Epithelial cell of esophagus (primary cell): ENCODE measurements around the gene PPP2R5E.

Experiments used
- DNase-seq: peaks from one replicate; pipeline ENCODE4 v3.0.0; 2010; ENCODE audit warnings: low read depth
- H3K4me3 ChIP-seq: 2 replicates; pipeline ENCODE4 v1.5.1; 2011; ENCODE audit warnings: mild to moderate bottlenecking, low read length, control low read depth
- TF ChIP-seq, protein P1 (sequence below): IDR thresholded peaks from 2 replicates; pipeline ENCODE4 v1.5.1; 2011; ENCODE audit warnings: low read depth, mild to moderate bottlenecking, low read length, control low read depth, inconsistent platforms; ENCODE audit not compliant: insufficient read depth; ENCODE audit errors: missing control alignments

Gene PPP2R5E

DNA sequence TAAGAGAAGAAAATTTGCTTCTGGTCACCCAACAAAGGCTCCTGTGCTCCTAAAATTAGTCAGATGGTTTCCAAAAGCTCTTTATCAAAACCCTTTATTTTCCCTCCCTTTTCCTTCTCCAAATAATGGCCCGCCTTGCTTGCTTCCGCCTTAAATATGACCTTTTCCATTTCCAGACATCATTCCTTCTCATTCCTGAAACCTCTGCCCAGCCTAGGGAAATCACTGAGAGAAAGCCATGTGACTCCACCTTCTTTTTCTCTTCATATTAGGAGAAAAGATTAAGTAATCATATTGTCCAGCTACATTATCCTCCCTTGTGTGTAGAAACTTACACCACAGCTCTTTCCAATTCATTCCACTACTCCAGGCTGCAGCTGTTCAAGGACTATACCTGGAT, 148.7 kb downstream of the PPP2R5E start:
- no peak overlapping the region for H3K4me3 ChIP-seq
- TF ChIP-seq, protein P1, sequence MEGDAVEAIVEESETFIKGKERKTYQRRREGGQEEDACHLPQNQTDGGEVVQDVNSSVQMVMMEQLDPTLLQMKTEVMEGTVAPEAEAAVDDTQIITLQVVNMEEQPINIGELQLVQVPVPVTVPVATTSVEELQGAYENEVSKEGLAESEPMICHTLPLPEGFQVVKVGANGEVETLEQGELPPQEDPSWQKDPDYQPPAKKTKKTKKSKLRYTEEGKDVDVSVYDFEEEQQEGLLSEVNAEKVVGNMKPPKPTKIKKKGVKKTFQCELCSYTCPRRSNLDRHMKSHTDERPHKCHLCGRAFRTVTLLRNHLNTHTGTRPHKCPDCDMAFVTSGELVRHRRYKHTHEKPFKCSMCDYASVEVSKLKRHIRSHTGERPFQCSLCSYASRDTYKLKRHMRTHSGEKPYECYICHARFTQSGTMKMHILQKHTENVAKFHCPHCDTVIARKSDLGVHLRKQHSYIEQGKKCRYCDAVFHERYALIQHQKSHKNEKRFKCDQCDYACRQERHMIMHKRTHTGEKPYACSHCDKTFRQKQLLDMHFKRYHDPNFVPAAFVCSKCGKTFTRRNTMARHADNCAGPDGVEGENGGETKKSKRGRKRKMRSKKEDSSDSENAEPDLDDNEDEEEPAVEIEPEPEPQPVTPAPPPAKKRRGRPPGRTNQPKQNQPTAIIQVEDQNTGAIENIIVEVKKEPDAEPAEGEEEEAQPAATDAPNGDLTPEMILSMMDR = no peak
- DNase-seq = no peak

DNA sequence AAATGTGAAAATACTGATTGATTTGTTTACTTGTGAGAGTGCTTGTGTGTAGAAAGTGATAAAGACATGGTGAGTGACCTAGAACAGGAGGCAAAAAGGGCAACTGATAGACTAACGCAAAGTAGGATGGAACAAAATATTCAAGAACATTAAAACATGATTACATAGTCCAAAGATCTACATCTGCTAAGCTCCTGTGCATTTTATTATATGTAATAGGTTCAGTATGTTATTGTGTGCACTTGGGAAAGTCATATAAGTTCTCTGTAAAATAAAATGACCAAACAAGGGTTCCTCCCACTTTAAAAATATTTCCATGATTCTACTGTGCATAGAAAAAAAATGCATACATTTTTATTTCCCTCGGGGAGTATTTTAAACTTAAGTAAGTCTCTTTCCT, 150.2 kb downstream of the PPP2R5E start:
- TF ChIP-seq, protein P1 = no peak
- H3K4me3 ChIP-seq = no peak overlapping the region
- DNase-seq = no peak

DNA sequence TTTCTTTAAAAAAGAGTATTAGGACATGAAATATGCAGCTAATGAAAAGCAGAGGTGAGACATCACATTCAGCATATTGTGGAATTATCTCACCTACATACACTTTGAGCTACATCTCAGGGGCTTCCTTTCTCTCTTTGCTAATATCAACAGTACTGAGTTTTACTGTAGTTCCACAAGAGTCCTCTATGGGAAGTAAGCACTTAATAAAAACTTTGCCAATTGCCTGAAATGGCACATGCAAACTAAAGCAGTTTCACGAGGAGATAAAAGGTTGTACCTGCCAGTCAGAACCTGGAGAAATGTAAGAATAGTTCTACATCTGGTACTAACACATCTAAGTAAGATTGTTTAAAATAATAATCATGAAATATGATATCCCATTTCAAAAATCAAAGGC, 150.9 kb downstream of the PPP2R5E start:
- H3K4me3 ChIP-seq = no peak overlapping the region
- TF ChIP-seq, protein P1 = no peak
- DNase-seq = no peak

DNA sequence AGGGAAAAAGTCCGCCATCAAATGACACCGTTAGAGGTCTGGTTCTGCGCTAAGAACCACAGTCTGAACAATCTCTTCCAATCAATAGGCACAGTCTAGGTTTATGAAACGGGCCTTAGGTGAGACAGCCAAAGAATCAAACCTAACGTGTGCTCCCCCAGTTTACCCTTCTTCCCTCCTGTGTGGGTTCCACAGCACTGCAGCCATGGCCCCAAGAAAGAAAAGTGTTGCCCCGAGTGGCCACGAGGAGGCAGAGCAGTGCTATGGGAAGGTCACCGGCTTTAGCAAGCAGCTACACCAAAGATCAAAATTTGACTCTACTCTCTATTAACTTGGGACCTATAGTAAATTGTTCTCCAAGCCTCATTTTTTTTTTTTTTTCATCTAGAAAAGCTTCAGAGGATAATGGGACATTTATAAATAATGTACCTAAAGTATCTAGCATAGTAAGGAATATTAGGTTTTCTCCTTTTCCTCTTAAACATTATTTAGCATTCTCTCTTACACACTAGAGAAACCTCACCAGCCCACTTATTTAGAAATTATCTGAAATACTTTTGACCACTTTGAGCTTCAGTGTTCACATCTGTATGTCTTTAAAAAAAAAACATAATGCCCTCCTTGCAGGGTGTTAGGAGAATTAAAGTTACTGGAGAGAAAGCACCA, 154.3 kb downstream of the PPP2R5E start:
- DNase-seq = peak; percentile 65
- TF ChIP-seq, protein P1 = peak; percentile 78
- H3K4me3 ChIP-seq = no peak overlapping the region

DNA sequence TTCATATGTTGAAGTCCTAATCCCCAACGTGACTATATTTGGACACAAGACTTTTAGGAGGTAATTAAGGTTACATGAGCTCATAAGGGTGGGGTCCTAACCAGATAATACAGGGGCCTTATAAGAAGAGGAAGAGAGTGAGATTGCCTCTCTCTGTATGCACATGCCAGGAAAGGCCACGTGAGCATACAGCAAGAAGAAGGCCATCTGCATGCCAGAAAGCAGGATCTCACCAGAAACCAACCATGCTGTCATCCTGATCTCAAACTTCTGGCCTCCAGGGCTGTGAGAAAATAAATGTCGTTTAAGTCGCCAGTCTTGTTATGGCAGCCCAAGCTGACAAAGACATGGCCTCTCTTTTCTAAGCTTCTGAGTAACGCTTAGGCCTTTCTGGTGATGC, 155.5 kb downstream of the PPP2R5E start:
- TF ChIP-seq, protein P1 = no peak
- no peak for DNase-seq
- H3K4me3 ChIP-seq = no peak overlapping the region

DNA sequence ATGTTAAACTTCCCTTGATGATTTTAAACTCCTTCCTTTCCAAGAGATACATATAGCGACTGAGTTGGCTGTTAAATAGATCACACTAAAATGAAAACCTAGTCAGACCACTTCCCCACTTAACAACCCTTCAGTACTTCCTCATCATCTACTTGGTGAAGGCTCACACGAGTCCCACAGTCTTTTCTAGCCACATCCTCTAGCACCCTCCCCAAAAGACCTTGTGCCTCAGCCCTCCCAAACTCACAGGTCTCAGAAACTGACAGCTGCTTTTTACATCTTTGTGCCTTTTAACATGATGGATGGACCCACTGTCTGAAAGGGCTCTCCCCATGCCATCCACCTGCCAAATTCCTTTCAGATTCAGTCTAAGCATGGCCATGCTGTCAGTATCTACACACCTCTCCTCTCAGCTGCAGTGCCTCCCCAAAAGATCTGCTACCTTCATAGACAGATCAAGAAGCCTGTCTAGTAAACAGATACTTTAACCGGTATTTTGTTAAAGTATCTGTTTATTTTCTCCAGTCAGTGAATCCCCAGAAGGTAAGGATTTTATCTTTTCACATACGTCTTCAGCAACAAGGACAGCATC, 159.3 kb downstream of the PPP2R5E start:
- TF ChIP-seq, protein P1 = no peak
- H3K4me3 ChIP-seq = no peak overlapping the region
- DNase-seq = no peak

DNA sequence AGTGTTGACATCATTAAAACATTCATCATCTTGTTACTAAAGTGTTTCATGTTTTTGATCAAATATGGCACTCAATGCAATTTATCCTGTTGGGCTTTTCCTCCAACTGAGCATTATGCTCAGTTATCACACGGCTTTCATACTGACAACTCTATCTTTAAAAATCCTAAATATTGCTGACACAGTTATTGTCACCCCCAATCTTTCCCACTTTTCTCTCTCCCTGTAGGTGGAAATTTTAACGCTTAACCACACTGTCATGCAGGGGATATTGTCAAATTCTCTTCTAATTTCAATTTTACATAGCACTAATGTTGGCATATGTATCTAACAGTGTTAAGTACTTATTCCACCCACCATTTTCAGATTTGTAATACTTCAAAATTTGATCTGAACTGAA, 164.7 kb downstream of the PPP2R5E start:
- TF ChIP-seq, protein P1 = no peak
- no peak overlapping the region for H3K4me3 ChIP-seq
- no peak for DNase-seq
